ENCODE results near the gene SOX5.

The SOX5 gene

GRCh38 chr12:23770202-23770938 lies 179.1 kb downstream of the SOX5 start:
- Histone ChIP-seq H3K4me1 (ENCODE audit: control insufficient read depth in 1 of 2, insufficient read depth in 2 of 2, low read length in 2 of 2) (no peaks in the 10 kb centered on the region), H3K9me3 (ENCODE audit: control insufficient read depth in 1 of 2, low read length in 2 of 2) (no peaks in the 10 kb centered on the region), H3K36me3 (ENCODE audit: control insufficient read depth in 1 of 2, insufficient read depth in 2 of 2, low read length in 2 of 2) (no peaks in the 10 kb centered on the region), H3K27me3 (ENCODE audit: control insufficient read depth in 1 of 2, insufficient read depth in 2 of 2, low read length in 2 of 2) (no peaks in the 10 kb centered on the region), H3K9ac (ENCODE audit: low read depth in 1 of 2, low read length in 2 of 2) (no peak overlapping the region), H3K4me3 (ENCODE audit: low read depth in 1 of 2, low read length in 2 of 2) (no peak overlapping the region), H3K27ac (ENCODE audit: low read depth, low read length) (no peak overlapping the region)

DNA sequence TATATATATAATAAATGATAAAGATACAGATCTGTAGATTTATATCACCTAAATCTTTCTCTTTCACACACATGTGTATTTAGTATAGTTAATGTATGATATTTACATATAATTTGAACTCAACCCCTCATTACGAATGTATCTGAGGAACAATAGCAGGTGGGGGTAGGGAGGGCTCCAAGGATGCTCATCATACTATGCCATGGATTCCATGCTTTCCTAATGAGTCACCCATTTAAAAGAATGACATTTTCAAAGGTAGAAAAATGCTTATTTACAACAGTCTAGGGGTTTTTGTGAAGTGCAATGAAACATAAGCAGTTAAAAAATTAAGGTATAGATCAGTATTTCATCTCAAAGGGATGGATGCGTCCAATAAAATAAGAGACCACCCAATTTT lies 181.6 kb downstream of the SOX5 start:
- Histone ChIP-seq H3K9ac (ENCODE audit: low read depth in 1 of 2, low read length in 2 of 2) (no peak overlapping the region), H3K9me3 (ENCODE audit: control insufficient read depth in 1 of 2, low read length in 2 of 2) (no peaks in the 10 kb centered on the region), H3K4me1 (ENCODE audit: control insufficient read depth in 1 of 2, insufficient read depth in 2 of 2, low read length in 2 of 2) (no peaks in the 10 kb centered on the region), H3K27ac (ENCODE audit: low read depth, low read length) (no peak overlapping the region), H3K36me3 (ENCODE audit: control insufficient read depth in 1 of 2, insufficient read depth in 2 of 2, low read length in 2 of 2) (no peaks in the 10 kb centered on the region), H3K27me3 (ENCODE audit: control insufficient read depth in 1 of 2, insufficient read depth in 2 of 2, low read length in 2 of 2) (no peaks in the 10 kb centered on the region), H3K4me3 (ENCODE audit: low read depth in 1 of 2, low read length in 2 of 2) (no peak overlapping the region)

DNA sequence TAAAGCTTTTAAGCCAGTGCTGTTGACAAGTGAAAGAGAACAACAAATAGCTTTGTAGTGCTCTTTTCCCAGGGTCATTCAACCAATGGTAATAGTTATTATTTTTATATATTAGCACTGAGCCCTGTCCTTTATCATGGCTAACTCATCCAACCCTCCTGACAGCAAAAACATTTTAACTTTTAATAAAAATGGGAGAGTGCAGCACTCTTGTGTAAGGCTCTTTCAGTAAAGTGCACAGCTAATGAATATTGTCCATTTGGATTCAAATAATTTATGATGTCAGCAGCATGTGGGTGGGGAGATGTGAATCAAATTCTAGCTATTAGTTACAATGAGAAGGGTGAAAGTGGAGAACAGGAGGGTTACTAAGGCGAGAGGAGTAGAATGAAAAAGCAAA lies 185.7 kb downstream of the SOX5 start:
- Histone ChIP-seq H3K4me3 (ENCODE audit: low read depth in 1 of 2, low read length in 2 of 2) (no peak overlapping the region), H3K4me1 (ENCODE audit: control insufficient read depth in 1 of 2, insufficient read depth in 2 of 2, low read length in 2 of 2) (no peaks in the 10 kb centered on the region), H3K9ac (ENCODE audit: low read depth in 1 of 2, low read length in 2 of 2) (no peak overlapping the region), H3K9me3 (ENCODE audit: control insufficient read depth in 1 of 2, low read length in 2 of 2) (no peaks in the 10 kb centered on the region), H3K27ac (ENCODE audit: low read depth, low read length) (no peak overlapping the region), H3K36me3 (ENCODE audit: control insufficient read depth in 1 of 2, insufficient read depth in 2 of 2, low read length in 2 of 2) (no peaks in the 10 kb centered on the region), H3K27me3 (ENCODE audit: control insufficient read depth in 1 of 2, insufficient read depth in 2 of 2, low read length in 2 of 2) (no peaks in the 10 kb centered on the region)

DNA sequence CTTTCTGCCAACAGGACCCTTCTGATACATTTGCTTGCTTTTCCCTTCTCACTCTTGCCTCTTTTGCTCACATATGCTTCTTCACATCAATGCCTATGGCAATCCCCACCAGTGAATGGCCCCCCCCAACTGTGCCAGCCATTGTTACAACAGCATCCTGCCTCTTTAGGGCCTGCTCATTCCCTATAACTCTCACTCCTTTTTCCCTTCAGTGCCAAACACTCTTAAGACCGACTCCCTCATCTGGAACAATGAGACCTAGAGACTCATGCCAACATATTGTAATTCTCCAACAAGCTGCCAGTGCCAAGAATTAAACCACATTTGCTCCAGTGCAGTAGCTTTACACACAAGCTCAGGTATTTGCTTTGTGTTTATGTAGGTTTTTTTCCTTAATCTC lies 189.0 kb downstream of the SOX5 start:
- Histone ChIP-seq H3K27ac (ENCODE audit: low read depth, low read length) (no peak overlapping the region), H3K36me3 (ENCODE audit: control insufficient read depth in 1 of 2, insufficient read depth in 2 of 2, low read length in 2 of 2) (no peaks in the 10 kb centered on the region), H3K4me3 (ENCODE audit: low read depth in 1 of 2, low read length in 2 of 2) (no peak overlapping the region), H3K27me3 (ENCODE audit: control insufficient read depth in 1 of 2, insufficient read depth in 2 of 2, low read length in 2 of 2) (no peaks in the 10 kb centered on the region), H3K4me1 (ENCODE audit: control insufficient read depth in 1 of 2, insufficient read depth in 2 of 2, low read length in 2 of 2) (no peaks in the 10 kb centered on the region), H3K9me3 (ENCODE audit: control insufficient read depth in 1 of 2, low read length in 2 of 2) (no peaks in the 10 kb centered on the region), H3K9ac (ENCODE audit: low read depth in 1 of 2, low read length in 2 of 2) (no peak overlapping the region)

- Histone ChIP-seq H3K9me3 (ENCODE audit: control insufficient read depth in 1 of 2, low read length in 2 of 2) (no peaks in the 10 kb centered on the region), H3K27me3 (ENCODE audit: control insufficient read depth in 1 of 2, insufficient read depth in 2 of 2, low read length in 2 of 2) (no peaks in the 10 kb centered on the region), H3K9ac (ENCODE audit: low read depth in 1 of 2, low read length in 2 of 2) (no peak overlapping the region), H3K36me3 (ENCODE audit: control insufficient read depth in 1 of 2, insufficient read depth in 2 of 2, low read length in 2 of 2) (no peaks in the 10 kb centered on the region), H3K4me1 (ENCODE audit: control insufficient read depth in 1 of 2, insufficient read depth in 2 of 2, low read length in 2 of 2) (no peaks in the 10 kb centered on the region), H3K27ac (ENCODE audit: low read depth, low read length) (no peak overlapping the region), H3K4me3 (ENCODE audit: low read depth in 1 of 2, low read length in 2 of 2) (no peak overlapping the region)
Measured at GRCh38 chr12:23758608-23759007, 190.9 kb downstream of the SOX5 start.

DNA sequence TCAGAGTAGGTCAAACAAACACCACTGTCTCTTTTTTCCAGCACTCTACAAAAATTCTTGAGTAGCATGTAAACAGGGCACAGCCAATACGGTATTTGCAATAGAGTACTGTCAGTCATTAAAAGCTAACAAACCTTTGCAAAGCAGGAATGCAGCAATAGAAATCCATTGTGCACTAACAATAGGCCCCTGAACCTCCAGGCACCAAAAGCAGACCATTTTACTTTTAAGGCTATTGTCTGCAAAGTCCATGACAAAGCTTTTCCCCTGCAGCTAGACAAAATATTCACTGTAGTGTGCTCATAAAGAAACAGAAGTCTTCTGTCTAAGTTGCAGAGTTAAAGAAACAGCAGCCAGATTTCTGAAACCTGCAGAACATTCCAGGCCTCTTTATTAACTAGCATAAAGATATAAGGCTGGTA lies 191.9 kb downstream of the SOX5 start:
- Histone ChIP-seq H3K4me3 (ENCODE audit: low read depth in 1 of 2, low read length in 2 of 2) (no peak overlapping the region), H3K9ac (ENCODE audit: low read depth in 1 of 2, low read length in 2 of 2) (no peak overlapping the region), H3K27me3 (ENCODE audit: control insufficient read depth in 1 of 2, insufficient read depth in 2 of 2, low read length in 2 of 2) (no peaks in the 10 kb centered on the region), H3K36me3 (ENCODE audit: control insufficient read depth in 1 of 2, insufficient read depth in 2 of 2, low read length in 2 of 2) (no peaks in the 10 kb centered on the region), H3K4me1 (ENCODE audit: control insufficient read depth in 1 of 2, insufficient read depth in 2 of 2, low read length in 2 of 2) (no peaks in the 10 kb centered on the region), H3K27ac (ENCODE audit: low read depth, low read length) (no peak overlapping the region), H3K9me3 (ENCODE audit: control insufficient read depth in 1 of 2, low read length in 2 of 2) (no peaks in the 10 kb centered on the region)

GRCh38 chr12:23756416-23756815 lies 193.1 kb downstream of the SOX5 start:
- H3K27ac ChIP-seq (ENCODE audit: low read depth, low read length), result no peak overlapping the region
- H3K36me3 ChIP-seq (ENCODE audit: control insufficient read depth in 1 of 2, insufficient read depth in 2 of 2, low read length in 2 of 2), result no peaks in the 10 kb centered on the region
- H3K27me3 ChIP-seq (ENCODE audit: control insufficient read depth in 1 of 2, insufficient read depth in 2 of 2, low read length in 2 of 2), result no peaks in the 10 kb centered on the region
- H3K4me1 ChIP-seq (ENCODE audit: control insufficient read depth in 1 of 2, insufficient read depth in 2 of 2, low read length in 2 of 2), result no peaks in the 10 kb centered on the region
- H3K9me3 ChIP-seq (ENCODE audit: control insufficient read depth in 1 of 2, low read length in 2 of 2), result no peaks in the 10 kb centered on the region
- no peak overlapping the region for H3K4me3 ChIP-seq (ENCODE audit: low read depth in 1 of 2, low read length in 2 of 2)
- no peak overlapping the region for H3K9ac ChIP-seq (ENCODE audit: low read depth in 1 of 2, low read length in 2 of 2)

- Histone ChIP-seq H3K4me3 (ENCODE audit: low read depth in 1 of 2, low read length in 2 of 2) (no peak overlapping the region), H3K27ac (ENCODE audit: low read depth, low read length) (no peak overlapping the region), H3K9ac (ENCODE audit: low read depth in 1 of 2, low read length in 2 of 2) (no peak overlapping the region), H3K9me3 (ENCODE audit: control insufficient read depth in 1 of 2, low read length in 2 of 2) (no peaks in the 10 kb centered on the region), H3K4me1 (ENCODE audit: control insufficient read depth in 1 of 2, insufficient read depth in 2 of 2, low read length in 2 of 2) (no peaks in the 10 kb centered on the region), H3K27me3 (ENCODE audit: control insufficient read depth in 1 of 2, insufficient read depth in 2 of 2, low read length in 2 of 2) (no peaks in the 10 kb centered on the region), H3K36me3 (ENCODE audit: control insufficient read depth in 1 of 2, insufficient read depth in 2 of 2, low read length in 2 of 2) (no peaks in the 10 kb centered on the region)
Measured at GRCh38 chr12:23753628-23754365, 195.7 kb downstream of the SOX5 start.

GRCh38 chr12:23752245-23752644 lies 197.2 kb downstream of the SOX5 start:
- Histone ChIP-seq H3K36me3 (ENCODE audit: control insufficient read depth in 1 of 2, insufficient read depth in 2 of 2, low read length in 2 of 2) (no peaks in the 10 kb centered on the region), H3K27ac (ENCODE audit: low read depth, low read length) (no peak overlapping the region), H3K4me1 (ENCODE audit: control insufficient read depth in 1 of 2, insufficient read depth in 2 of 2, low read length in 2 of 2) (no peaks in the 10 kb centered on the region), H3K27me3 (ENCODE audit: control insufficient read depth in 1 of 2, insufficient read depth in 2 of 2, low read length in 2 of 2) (no peaks in the 10 kb centered on the region), H3K4me3 (ENCODE audit: low read depth in 1 of 2, low read length in 2 of 2) (no peak overlapping the region), H3K9ac (ENCODE audit: low read depth in 1 of 2, low read length in 2 of 2) (no peak overlapping the region), H3K9me3 (ENCODE audit: control insufficient read depth in 1 of 2, low read length in 2 of 2) (no peaks in the 10 kb centered on the region)

DNA sequence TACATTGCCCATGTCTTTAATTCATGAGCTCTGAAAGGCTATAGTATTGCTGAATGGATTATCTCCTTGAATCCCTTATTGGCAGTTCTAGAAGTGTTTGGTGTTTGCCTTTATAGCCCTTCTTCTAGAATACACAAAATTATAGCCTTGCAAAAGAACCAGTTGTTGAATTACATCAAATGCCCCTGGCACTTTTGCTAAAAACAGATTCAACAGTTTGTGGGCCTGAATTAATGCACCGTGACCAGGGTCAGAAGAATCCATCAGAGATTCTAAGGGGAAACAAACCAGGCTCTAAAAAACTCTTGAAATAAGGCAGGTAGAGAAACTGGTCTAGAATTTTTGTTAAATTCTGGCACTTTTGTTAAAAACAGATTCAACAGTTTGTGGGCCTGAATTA lies 197.8 kb downstream of the SOX5 start:
- no peak overlapping the region for H3K9ac ChIP-seq (ENCODE audit: low read depth in 1 of 2, low read length in 2 of 2)
- no peaks in the 10 kb centered on the region for H3K9me3 ChIP-seq (ENCODE audit: control insufficient read depth in 1 of 2, low read length in 2 of 2)
- no peaks in the 10 kb centered on the region for H3K27me3 ChIP-seq (ENCODE audit: control insufficient read depth in 1 of 2, insufficient read depth in 2 of 2, low read length in 2 of 2)
- no peak overlapping the region for H3K27ac ChIP-seq (ENCODE audit: low read depth, low read length)
- H3K4me3 ChIP-seq (ENCODE audit: low read depth in 1 of 2, low read length in 2 of 2), result no peak overlapping the region
- no peaks in the 10 kb centered on the region for H3K4me1 ChIP-seq (ENCODE audit: control insufficient read depth in 1 of 2, insufficient read depth in 2 of 2, low read length in 2 of 2)
- H3K36me3 ChIP-seq (ENCODE audit: control insufficient read depth in 1 of 2, insufficient read depth in 2 of 2, low read length in 2 of 2), result no peaks in the 10 kb centered on the region
